ENCODE measurements around the gene CBLC. TPM values are rescaled to one million over a fixed set of nuclear protein-coding genes. Genes with fewer than 3 reads are reported as not detected.

The CBLC gene, protein sequence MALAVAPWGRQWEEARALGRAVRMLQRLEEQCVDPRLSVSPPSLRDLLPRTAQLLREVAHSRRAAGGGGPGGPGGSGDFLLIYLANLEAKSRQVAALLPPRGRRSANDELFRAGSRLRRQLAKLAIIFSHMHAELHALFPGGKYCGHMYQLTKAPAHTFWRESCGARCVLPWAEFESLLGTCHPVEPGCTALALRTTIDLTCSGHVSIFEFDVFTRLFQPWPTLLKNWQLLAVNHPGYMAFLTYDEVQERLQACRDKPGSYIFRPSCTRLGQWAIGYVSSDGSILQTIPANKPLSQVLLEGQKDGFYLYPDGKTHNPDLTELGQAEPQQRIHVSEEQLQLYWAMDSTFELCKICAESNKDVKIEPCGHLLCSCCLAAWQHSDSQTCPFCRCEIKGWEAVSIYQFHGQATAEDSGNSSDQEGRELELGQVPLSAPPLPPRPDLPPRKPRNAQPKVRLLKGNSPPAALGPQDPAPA
- polyA plus RNA-seq (27.8 to 58.6 TPM (median 30.1 TPM) in 3 replicates), polyA minus RNA-seq (68.8 to 110 TPM (median 88.1 TPM) in 3 replicates)
- polyA plus RNA-seq (2011; ENCODE audit: low read depth) = 12.3 TPM
- polyA plus RNA-seq (2011; cell fraction: cytosol; rRNA removed) = 27.4 and 54.0 TPM in 2 replicates
- 57.2 and 98.5 TPM in 2 replicates for polyA plus RNA-seq (2011; cell fraction: nucleus; rRNA removed)
- 26.6 and 50.7 TPM in 2 replicates for polyA plus RNA-seq (2012; ENCODE audit: low replicate concordance)
- 80.4 TPM for polyA minus RNA-seq (2011; cell fraction: cytosol; rRNA and poly(A)+ RNA removed)
- polyA minus RNA-seq (2011; cell fraction: nucleus; rRNA and poly(A)+ RNA removed) = 55.4 and 73.0 TPM in 2 replicates

DNA sequence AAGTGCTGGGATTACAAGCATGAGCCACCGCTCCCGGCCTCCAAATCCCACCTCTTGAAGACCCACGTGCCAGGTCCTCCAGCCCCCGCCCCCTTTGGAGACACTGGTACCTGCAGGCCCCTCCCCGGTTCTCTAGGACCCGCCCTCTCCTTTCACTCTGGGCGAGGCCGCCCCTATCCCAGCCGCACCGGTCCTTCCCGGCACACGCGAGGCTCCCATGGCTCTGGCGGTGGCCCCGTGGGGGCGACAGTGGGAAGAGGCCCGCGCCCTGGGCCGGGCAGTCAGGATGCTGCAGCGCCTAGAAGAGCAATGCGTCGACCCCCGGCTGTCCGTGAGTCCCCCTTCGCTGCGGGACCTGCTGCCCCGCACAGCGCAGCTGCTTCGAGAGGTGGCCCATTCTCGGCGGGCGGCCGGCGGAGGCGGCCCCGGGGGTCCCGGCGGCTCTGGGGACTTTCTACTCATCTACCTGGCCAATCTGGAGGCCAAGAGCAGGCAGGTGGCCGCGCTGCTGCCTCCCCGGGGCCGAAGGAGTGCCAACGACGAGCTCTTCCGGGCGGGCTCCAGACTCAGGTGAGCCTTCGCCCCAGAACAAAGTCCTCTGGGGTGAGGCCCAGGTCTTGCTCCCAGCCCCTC, at the start of gene CBLC:
TSS of gene CBLC (plus strand) at position 176 of the 633 bp plus-strand sequence. CDS start at position 218, 42 bp downstream.
- Histone ChIP-seq H3K4me3 (ENCODE audit: control insufficient read depth in 2 of 3, extremely low read depth in 1 of 3, insufficient read depth in 2 of 3, low read depth in 1 of 3, low read length in 3 of 3) (peak within 1 kb of the TSS; percentile 78 to 95 (median 94)), H3K27me3 (ENCODE audit: control insufficient read depth, extremely low read depth, insufficient read depth, low read length) (no peaks in the 10 kb centered on the region), H3K36me3 (ENCODE audit: control insufficient read depth in 2 of 2, extremely low read depth in 1 of 2, insufficient read depth in 2 of 2, low read length in 2 of 2) (peaks cover 4 to 22% of the 10 kb centered on the region in 2 experiments), H3K79me2 (ENCODE audit: control insufficient read depth, insufficient read depth, low read length) (peaks cover 33% of the 10 kb centered on the region), H4K20me1 (ENCODE audit: control insufficient read depth, extremely low read depth, insufficient read depth, low read length) (peaks cover 5% of the 10 kb centered on the region), H3K9ac (ENCODE audit: control insufficient read depth, extremely low read depth, insufficient read depth, low read length) (peak within 1 kb of the TSS; percentile 87), H3K27ac (ENCODE audit: control insufficient read depth, insufficient read depth, low read length) (peak within 1 kb of the TSS; percentile 86), H3K9me1 (ENCODE audit: control insufficient read depth, extremely low read depth, insufficient read depth, low read length) (peaks cover 4% of the 10 kb centered on the region), H3K4me2 (ENCODE audit: control insufficient read depth, extremely low read depth, insufficient read depth, low read depth, low read length) (peak within 1 kb of the TSS; percentile 90), H3K4me1 (ENCODE audit: control insufficient read depth, extremely low read depth, insufficient read depth, low read length) (peaks cover 58% of the 10 kb centered on the region), H2AFZ (ENCODE audit: control insufficient read depth, low read length) (peak within 1 kb of the TSS; percentile 26), H3K9me3 (ENCODE audit: control insufficient read depth, low read depth, low read length) (no peaks in the 10 kb centered on the region)
- TF ChIP-seq EZH2 (IDR thresholded peaks at IDR 0.05; ENCODE audit: low read length) = no peak
- TF ChIP-seq, protein P1, sequence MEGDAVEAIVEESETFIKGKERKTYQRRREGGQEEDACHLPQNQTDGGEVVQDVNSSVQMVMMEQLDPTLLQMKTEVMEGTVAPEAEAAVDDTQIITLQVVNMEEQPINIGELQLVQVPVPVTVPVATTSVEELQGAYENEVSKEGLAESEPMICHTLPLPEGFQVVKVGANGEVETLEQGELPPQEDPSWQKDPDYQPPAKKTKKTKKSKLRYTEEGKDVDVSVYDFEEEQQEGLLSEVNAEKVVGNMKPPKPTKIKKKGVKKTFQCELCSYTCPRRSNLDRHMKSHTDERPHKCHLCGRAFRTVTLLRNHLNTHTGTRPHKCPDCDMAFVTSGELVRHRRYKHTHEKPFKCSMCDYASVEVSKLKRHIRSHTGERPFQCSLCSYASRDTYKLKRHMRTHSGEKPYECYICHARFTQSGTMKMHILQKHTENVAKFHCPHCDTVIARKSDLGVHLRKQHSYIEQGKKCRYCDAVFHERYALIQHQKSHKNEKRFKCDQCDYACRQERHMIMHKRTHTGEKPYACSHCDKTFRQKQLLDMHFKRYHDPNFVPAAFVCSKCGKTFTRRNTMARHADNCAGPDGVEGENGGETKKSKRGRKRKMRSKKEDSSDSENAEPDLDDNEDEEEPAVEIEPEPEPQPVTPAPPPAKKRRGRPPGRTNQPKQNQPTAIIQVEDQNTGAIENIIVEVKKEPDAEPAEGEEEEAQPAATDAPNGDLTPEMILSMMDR (optimal IDR thresholded peaks at IDR 0.05 in 1 of 3, IDR thresholded peaks at IDR 0.05 in 1 of 3, conservative IDR thresholded peaks at IDR 0.05 in 1 of 3; ENCODE audit: extremely low read depth in 1 of 3, insufficient read depth in 2 of 3, low read length in 3 of 3) = peak in 2 of 3 experiments; percentile 14 to 45
- dilution Hi-C loops (cut with MboI; ENCODE audit: extremely low pct_ligation_motif_present, low sequenced_read_pairs) = no loop called here
- peak; percentile 61 for FAIRE-seq
- DNase-seq (ENCODE audit: low read depth, low spot score) = peak; percentile 94

DNA sequence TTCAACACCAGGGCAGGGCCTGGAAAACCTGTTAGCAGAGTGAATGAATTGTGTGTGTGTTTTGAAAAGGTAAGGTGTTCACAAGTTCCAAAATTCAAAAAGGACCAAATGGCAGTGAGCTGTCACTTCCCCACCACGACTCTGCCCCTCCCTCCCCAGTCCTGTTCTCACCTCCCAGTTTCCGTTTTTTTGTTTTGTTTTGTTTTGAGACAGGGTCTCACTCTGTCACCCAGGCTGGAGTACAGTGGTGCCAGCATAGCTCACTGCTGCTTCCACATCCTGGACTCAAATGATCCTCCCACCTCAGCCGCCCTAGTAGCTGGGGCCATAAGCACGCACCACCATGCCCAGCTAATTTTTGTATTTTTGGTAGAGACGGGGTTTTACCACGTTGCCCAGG, 49.5 kb upstream of the CBLC start:
- H4K20me1 ChIP-seq (ENCODE audit: control insufficient read depth, extremely low read depth, insufficient read depth, low read length) = no peaks in the 10 kb centered on the region
- no peak overlapping the region for H3K27ac ChIP-seq (ENCODE audit: control insufficient read depth, insufficient read depth, low read length)
- FAIRE-seq = no peak
- no peak overlapping the region for H2AFZ ChIP-seq (ENCODE audit: control insufficient read depth, low read length)
- TF ChIP-seq, protein P1 (optimal IDR thresholded peaks at IDR 0.05 in 1 of 3, IDR thresholded peaks at IDR 0.05 in 1 of 3, conservative IDR thresholded peaks at IDR 0.05 in 1 of 3; ENCODE audit: extremely low read depth in 1 of 3, insufficient read depth in 2 of 3, low read length in 3 of 3) = no peak
- TF ChIP-seq EZH2 (IDR thresholded peaks at IDR 0.05; ENCODE audit: low read length) = no peak
- H3K27me3 ChIP-seq (ENCODE audit: control insufficient read depth, extremely low read depth, insufficient read depth, low read length) = no peaks in the 10 kb centered on the region
- DNase-seq (ENCODE audit: low read depth, low spot score) = no peak
- no peaks in the 10 kb centered on the region for H3K9me3 ChIP-seq (ENCODE audit: control insufficient read depth, low read depth, low read length)
- peaks cover 13% of the 10 kb centered on the region for H3K4me1 ChIP-seq (ENCODE audit: control insufficient read depth, extremely low read depth, insufficient read depth, low read length)
- no peaks in the 10 kb centered on the region for H3K36me3 ChIP-seq (ENCODE audit: control insufficient read depth in 2 of 2, extremely low read depth in 1 of 2, insufficient read depth in 2 of 2, low read length in 2 of 2)
- dilution Hi-C loops (cut with MboI; ENCODE audit: extremely low pct_ligation_motif_present, low sequenced_read_pairs) = no loop called here
- no peak overlapping the region for H3K4me2 ChIP-seq (ENCODE audit: control insufficient read depth, extremely low read depth, insufficient read depth, low read depth, low read length)
- H3K9ac ChIP-seq (ENCODE audit: control insufficient read depth, extremely low read depth, insufficient read depth, low read length) = no peak overlapping the region
- no peaks in the 10 kb centered on the region for H3K79me2 ChIP-seq (ENCODE audit: control insufficient read depth, insufficient read depth, low read length)
- H3K9me1 ChIP-seq (ENCODE audit: control insufficient read depth, extremely low read depth, insufficient read depth, low read length) = no peaks in the 10 kb centered on the region
- no peak overlapping the region for H3K4me3 ChIP-seq (ENCODE audit: control insufficient read depth in 2 of 3, extremely low read depth in 1 of 3, insufficient read depth in 2 of 3, low read depth in 1 of 3, low read length in 3 of 3)

Measured in keratinocyte (primary cell).